Stomach (tissue), 9 donors: ENCODE results near the gene CISH. TPM values are rescaled to one million over a fixed set of nuclear protein-coding genes. Genes with fewer than 3 reads are reported as not detected.

Source experiments
- DNase-seq, 2 donors: peaks; one replicate each; pipeline versions ENCODE4 v3.0.0 to v3.0.0-alpha.2; 2013 to 2019
- H3K27ac ChIP-seq, 5 donors: fragments of 200-600 bp in 4 of 5; sonication (generic) in 4 of 5; one replicate each; pipeline ENCODE4 v1.5.1; 2013 to 2019; ENCODE audit warnings: mild to moderate bottlenecking in 1 of 5, moderate library complexity in 1 of 5
- H3K27me3 ChIP-seq, 3 donors: fragments of 200-600 bp; sonication (generic); one replicate each; pipeline ENCODE4 v1.5.1; 2017 to 2019; ENCODE audit warnings: mixed run types in 1 of 3
- H3K36me3 ChIP-seq, 4 donors: fragments of 200-600 bp; sonication (generic); 1 replicate in 3 of 4; 2 replicates in 1 of 4; pipeline ENCODE4 v1.5.1; 2016 to 2019
- H3K4me1 ChIP-seq, 4 donors: fragments of 200-600 bp; sonication (generic); one replicate each; pipeline ENCODE4 v1.5.1; 2016 to 2019
- H3K4me3 ChIP-seq, 4 donors: fragments of 200-600 bp; sonication (generic) in 3 of 4; one replicate each; pipeline ENCODE4 v1.5.1; 2016 to 2019; ENCODE audit warnings: mild to moderate bottlenecking in 1 of 4
- H3K9me3 ChIP-seq, 4 donors: fragments of 200-600 bp; sonication (generic); one replicate each; pipeline ENCODE4 v1.5.1; 2016 to 2019
- CTCF ChIP-seq, 7 experiments: fragments of 450-650 bp in 4 of 7; fragments of 200-600 bp in 3 of 7; sonication (generic) in 3 of 7; IDR thresholded peaks; one replicate each; pipeline ENCODE4 v1.5.1; 2016 to 2019; ENCODE audit warnings: antibody characterized with exemption in 7 of 7, control low read depth in 2 of 7, mild to moderate bottlenecking in 1 of 7
- EP300 ChIP-seq: sonication (generic); formaldehyde crosslinking; IDR thresholded peaks from one replicate; pipeline ENCODE4 v1.6.1; 2017; ENCODE audit warnings: antibody characterized with exemption
- POLR2A ChIP-seq, 4 donors: fragments of 450-650 bp; IDR thresholded peaks; one replicate each; pipeline ENCODE4 v1.6.1; 2016; ENCODE audit warnings: antibody characterized with exemption in 4 of 4, control low read depth in 2 of 4, mild to moderate bottlenecking in 1 of 4, moderate library complexity in 1 of 4
- POLR2AphosphoS5 ChIP-seq, 3 donors: sonication (generic); formaldehyde crosslinking; IDR thresholded peaks; one replicate each; pipeline ENCODE4 v1.6.1; 2016; ENCODE audit warnings: antibody characterized with exemption in 3 of 3
- WGBS, 5 donors: extraction: QIAGEN DNeasy Blood & Tissue Kit in 3 of 5; methylation state at CpG; one replicate each; pipeline versions ENCODE4 v1.1.5 to v1.1.7; 2013 to 2018; 5-methylcytosine and 5-hydroxymethylcytosine counted together
- intact Hi-C: fragments of 100-400 bp; cut with DNase I; formaldehyde crosslinking; loops from one replicate; pipeline ENCODE4 v1.15.1; 2023; ENCODE audit warnings: low total_unique reads
- polyA plus RNA-seq, 3 donors: library from polyadenylated mRNA; stranded (reverse); fragments of 200-250 nt; gene quantifications; one replicate each; pipeline ENCODE4 v1.2.3, GENCODE V29; 2013
- total RNA-seq, 5 donors: library from RNA; depleted of rRNA; stranded (reverse); fragments of >200 nt; gene quantifications; one replicate each; pipeline versions ENCODE4 v1.1.0 to v1.2.3, GENCODE V29; 2014 to 2016
- donor health status: healthy with polysubstance abuse.
- donor health status: Bipolar disorder and iron deficiency.
- donor health status: healthy.

Gene CISH
- total and polyA plus RNA-seq, 8 donors: 1.8 to 11.5 (median 5.6) TPM

GRCh38 chr3:50588759-50589433, 22.7 kb downstream of the CISH start:
- H3K4me3 ChIP-seq: no peak overlapping the region
- H3K27me3 ChIP-seq: no peaks in the 10 kb centered on the region
- no peak overlapping the region for H3K27ac ChIP-seq
- intact Hi-C loops: no loop called here
- peaks cover 5 to 50% (median 29%) of the 10 kb centered on the region in 4 donors for H3K4me1 ChIP-seq
- DNase-seq: no peak
- WGBS, 5 donors: 63 to 77% (median 73%) methylated on average over 4 of the region's 4 CpGs
- H3K36me3 ChIP-seq: peaks cover 0 to 12% (median 8%) of the 10 kb centered on the region in 4 donors
- TF ChIP-seq CTCF (IDR thresholded peaks at IDR 0.05): no peak
- TF ChIP-seq POLR2A (IDR thresholded peaks at IDR 0.05): no peak
- TF ChIP-seq EP300: no peak
- TF ChIP-seq POLR2AphosphoS5 (IDR thresholded peaks at IDR 0.05): no peak
- no peaks in the 10 kb centered on the region for H3K9me3 ChIP-seq

GRCh38 chr3:50587806-50588758, 23.5 kb downstream of the CISH start:
- Histone ChIP-seq H3K27me3 (no peaks in the 10 kb centered on the region), H3K36me3 (peaks cover 0 to 20% (median 13%) of the 10 kb centered on the region in 4 donors), H3K27ac (no peak overlapping the region), H3K9me3 (no peaks in the 10 kb centered on the region), H3K4me1 (peaks cover 5 to 50% (median 28%) of the 10 kb centered on the region in 4 donors), H3K4me3 (no peak overlapping the region)
- 38 to 51% (median 43%) methylated on average over 16 to 17 of the region's 17 CpGs for WGBS, 5 donors
- no peak for TF ChIP-seq CTCF (IDR thresholded peaks at IDR 0.05)
- TF ChIP-seq POLR2AphosphoS5 (IDR thresholded peaks at IDR 0.05): no peak
- no peak for TF ChIP-seq EP300
- no peak for TF ChIP-seq POLR2A (IDR thresholded peaks at IDR 0.05)
- intact Hi-C loops: no loop called here
- no peak for DNase-seq

- Histone ChIP-seq H3K4me1 (peaks cover under 1 to 43% (median 21%) of the 10 kb centered on the region in 4 donors), H3K9me3 (no peaks in the 10 kb centered on the region), H3K4me3 (no peak overlapping the region), H3K36me3 (peaks cover 0 to 27% (median 19%) of the 10 kb centered on the region in 4 donors), H3K27ac (no peak overlapping the region), H3K27me3 (no peaks in the 10 kb centered on the region)
- WGBS, 5 donors: 77 to 91% (median 86%) methylated on average over 6 of the region's 6 CpGs
- intact Hi-C loops: no loop called here
- no peak for DNase-seq
- TF ChIP-seq CTCF (IDR thresholded peaks at IDR 0.05) (no peak), POLR2AphosphoS5 (IDR thresholded peaks at IDR 0.05) (no peak), POLR2A (IDR thresholded peaks at IDR 0.05) (no peak), EP300 (no peak)
These were observed 24.2 kb downstream of the CISH start for GRCh38 chr3:50587373-50587772.

GRCh38 chr3:50586763-50587070, 24.9 kb downstream of the CISH start:
- no peaks in the 10 kb centered on the region for H3K9me3 ChIP-seq
- no peak overlapping the region for H3K27ac ChIP-seq
- H3K27me3 ChIP-seq: no peaks in the 10 kb centered on the region
- H3K36me3 ChIP-seq: peaks cover 0 to 34% (median 26%) of the 10 kb centered on the region in 4 donors
- 68 to 86% (median 71%) methylated on average over 3 of the region's 3 CpGs for WGBS, 5 donors
- intact Hi-C loops: no loop called here
- TF ChIP-seq POLR2A (IDR thresholded peaks at IDR 0.05): no peak
- no peak for TF ChIP-seq POLR2AphosphoS5 (IDR thresholded peaks at IDR 0.05)
- no peak for TF ChIP-seq EP300
- TF ChIP-seq CTCF (IDR thresholded peaks at IDR 0.05): no peak
- DNase-seq: no peak
- H3K4me1 ChIP-seq: peaks cover 0 to 37% (median 17%) of the 10 kb centered on the region in 4 donors
- no peak overlapping the region for H3K4me3 ChIP-seq
